OCI-LY3 (cell line): ENCODE data around the gene B4GALT2.

ENCODE experiments used
- CTCF ChIP-seq: fragments of 200-600, 300-600 bp; sonication (generic); IDR thresholded peaks from 2 replicates; pipeline ENCODE4 v1.5.1; 2014; ENCODE audit warnings: antibody characterized with exemption, low read length, low read depth
- EZH2phosphoT487 ChIP-seq: fragments of 200-600 bp; shearing (Covaris generic); IDR thresholded peaks from 2 replicates; pipeline ENCODE4 v1.6.1; 2018; ENCODE audit warnings: antibody characterized with exemption, mixed run types, low read depth

GRCh38 chr1:43984855-43985254, 5.8 kb downstream of the B4GALT2 start:
- TF ChIP-seq CTCF (no peak), EZH2phosphoT487 (no peak)
